Lower leg skin (tissue), 3 donors: ENCODE data around the gene PEG3.

Source experiments
- POLR2A ChIP-seq, 2 donors: fragments of 450-650 bp; IDR thresholded peaks; one replicate each; pipeline ENCODE4 v1.6.1; 2016 to 2017; ENCODE audit warnings: antibody characterized with exemption in 2 of 2, mild to moderate bottlenecking in 1 of 2, moderate library complexity in 1 of 2
- TF ChIP-seq, protein P1 (sequence below), 3 donors: fragments of 450-650 bp; IDR thresholded peaks; one replicate each; pipeline ENCODE4 v1.5.1; 2016; ENCODE audit warnings: antibody characterized with exemption in 3 of 3, mild to moderate bottlenecking in 3 of 3, moderate library complexity in 2 of 3

- no peak for TF ChIP-seq POLR2A (IDR thresholded peaks at IDR 0.05)
- TF ChIP-seq, protein P1, sequence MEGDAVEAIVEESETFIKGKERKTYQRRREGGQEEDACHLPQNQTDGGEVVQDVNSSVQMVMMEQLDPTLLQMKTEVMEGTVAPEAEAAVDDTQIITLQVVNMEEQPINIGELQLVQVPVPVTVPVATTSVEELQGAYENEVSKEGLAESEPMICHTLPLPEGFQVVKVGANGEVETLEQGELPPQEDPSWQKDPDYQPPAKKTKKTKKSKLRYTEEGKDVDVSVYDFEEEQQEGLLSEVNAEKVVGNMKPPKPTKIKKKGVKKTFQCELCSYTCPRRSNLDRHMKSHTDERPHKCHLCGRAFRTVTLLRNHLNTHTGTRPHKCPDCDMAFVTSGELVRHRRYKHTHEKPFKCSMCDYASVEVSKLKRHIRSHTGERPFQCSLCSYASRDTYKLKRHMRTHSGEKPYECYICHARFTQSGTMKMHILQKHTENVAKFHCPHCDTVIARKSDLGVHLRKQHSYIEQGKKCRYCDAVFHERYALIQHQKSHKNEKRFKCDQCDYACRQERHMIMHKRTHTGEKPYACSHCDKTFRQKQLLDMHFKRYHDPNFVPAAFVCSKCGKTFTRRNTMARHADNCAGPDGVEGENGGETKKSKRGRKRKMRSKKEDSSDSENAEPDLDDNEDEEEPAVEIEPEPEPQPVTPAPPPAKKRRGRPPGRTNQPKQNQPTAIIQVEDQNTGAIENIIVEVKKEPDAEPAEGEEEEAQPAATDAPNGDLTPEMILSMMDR (IDR thresholded peaks at IDR 0.05) = no peak
These were observed 17.8 kb downstream of the PEG3 start for GRCh38 chr19:56822755-56823154.
